Smooth muscle cell (in vitro differentiated cells): ENCODE data around the gene TMEM190. TPM values are rescaled to one million over a fixed set of nuclear protein-coding genes. Genes with fewer than 3 reads are reported as not detected.

Experiments used
- DNase-seq: peaks from one replicate; lab custom pipeline; 2025; ENCODE audit not compliant: unreplicated experiment; lab: John Stamatoyannopoulos, UW
- H2AFZ ChIP-seq: fragments of 200-600 bp; sonication (generic); 2 replicates; pipeline ENCODE4 v1.6.0; 2016; ENCODE audit warnings: antibody characterized with exemption, low read depth, mild to moderate bottlenecking
- H3F3A ChIP-seq: fragments of 200-600 bp; sonication (generic); 2 replicates; pipeline ENCODE4 v1.6.0; 2017; ENCODE audit warnings: antibody characterized with exemption, low read depth
- H3K27ac ChIP-seq: fragments of 200-600 bp; sonication (generic); 2 replicates; pipeline ENCODE4 v1.5.1; 2016; ENCODE audit warnings: low read depth, mild to moderate bottlenecking
- H3K27me3 ChIP-seq: fragments of 200-600 bp; sonication (generic); 2 replicates; pipeline ENCODE4 v1.6.1; 2016; ENCODE audit warnings: low read depth, mild to moderate bottlenecking
- H3K36me3 ChIP-seq: fragments of 200-600 bp; sonication (generic); 2 replicates; pipeline ENCODE4 v1.5.1; 2016; ENCODE audit warnings: low read depth
- H3K4me1 ChIP-seq: fragments of 200-600 bp; sonication (generic); 2 replicates; pipeline ENCODE4 v1.5.1; 2016; ENCODE audit warnings: low read depth
- H3K4me2 ChIP-seq: fragments of 200-600 bp; sonication (generic); 2 replicates; pipeline ENCODE4 v1.6.0; 2016; ENCODE audit warnings: mild to moderate bottlenecking
- H3K4me3 ChIP-seq: fragments of 200-600 bp; sonication (generic); 2 replicates; pipeline ENCODE4 v1.5.1; 2016; ENCODE audit warnings: mild to moderate bottlenecking
- H3K79me2 ChIP-seq: fragments of 200-600 bp; sonication (generic); 2 replicates; pipeline ENCODE4 v1.6.0; 2016; ENCODE audit warnings: low read depth, mild to moderate bottlenecking
- H3K9ac ChIP-seq: fragments of 200-600 bp; sonication (generic); 2 replicates; pipeline ENCODE4 v1.6.0; 2016; ENCODE audit warnings: low read depth
- H3K9me3 ChIP-seq: fragments of 200-600 bp; sonication (generic); replicated peaks from 2 replicates; pipeline ENCODE4 v1.5.1; 2016; ENCODE audit warnings: low read depth
- H4K20me1 ChIP-seq: fragments of 200-600 bp; sonication (generic); 2 replicates; pipeline ENCODE4 v1.6.0; 2016; ENCODE audit warnings: low read depth
- CTCF ChIP-seq: fragments of 200-600 bp; sonication (generic); IDR thresholded peaks from 2 replicates; pipeline ENCODE4 v1.5.1; 2017; ENCODE audit warnings: borderline replicate concordance, mild to moderate bottlenecking, antibody characterized with exemption; ENCODE audit not compliant: insufficient read depth, poor library complexity, severe bottlenecking
- WGBS: methylation state at CpG from one replicate; pipeline ENCODE4 v1.1.7; 2016; ENCODE audit warnings: low lambda C conversion rate; 5-methylcytosine and 5-hydroxymethylcytosine counted together
- polyA plus RNA-seq: library from polyadenylated mRNA; unstranded; fragments of >200 nt; fragmentation: Nextera tagmentation; extraction: Ambion mirVana; gene quantifications from 2 replicates; pipeline ENCODE4 v1.2.1, GENCODE V29; 2016
- total RNA-seq: library from RNA; depleted of rRNA; stranded (reverse); fragments of >200 nt; gene quantifications from 2 replicates; pipeline ENCODE4 v1.2.3, GENCODE V29; 2014

TMEM190 gene
- total and polyA plus RNA-seq, 2 experiments from 2014 or later: 8.2 TPM; not detected in 1

GRCh38 chr19:55345101-55345817 lies 31.4 kb upstream of the TMEM190 start:
- H3K4me3 ChIP-seq: no peak overlapping the region

GRCh38 chr19:55345818-55346724 lies 30.6 kb upstream of the TMEM190 start:
- Histone ChIP-seq H2AFZ (no peak overlapping the region), H3K4me1 (peaks cover 13% of the 10 kb centered on the region), H3K79me2 (peaks cover 5% of the 10 kb centered on the region), H3K36me3 (no peaks in the 10 kb centered on the region), H4K20me1 (peaks cover 8% of the 10 kb centered on the region), H3K9me3 (no peaks in the 10 kb centered on the region), H3K27me3 (no peaks in the 10 kb centered on the region), H3K27ac (no peak overlapping the region), H3K4me2 (no peak overlapping the region), H3F3A (no peaks in the 10 kb centered on the region), H3K9ac (no peak overlapping the region), H3K4me3 (no peak overlapping the region)
- no peak for TF ChIP-seq CTCF
- no peak for DNase-seq
- 90% methylated on average over 41 of the region's 43 CpGs for WGBS

More at GRCh38 chr19:55345101-55345817, 31.4 kb upstream of the TMEM190 start:
- Histone ChIP-seq H3K9me3 (no peaks in the 10 kb centered on the region), H3F3A (no peaks in the 10 kb centered on the region), H3K27me3 (no peaks in the 10 kb centered on the region), H2AFZ (no peak overlapping the region), H3K27ac (no peak overlapping the region), H3K4me1 (peaks cover 13% of the 10 kb centered on the region), H3K79me2 (peaks cover 14% of the 10 kb centered on the region), H4K20me1 (peaks cover 12% of the 10 kb centered on the region), H3K36me3 (no peaks in the 10 kb centered on the region), H3K4me2 (no peak overlapping the region), H3K9ac (no peak overlapping the region)
- 94% methylated on average over 21 of the region's 22 CpGs for WGBS
- TF ChIP-seq CTCF: no peak
- DNase-seq: no peak

GRCh38 chr19:55346725-55347441 lies 29.7 kb upstream of the TMEM190 start:
- no peak for DNase-seq

More at GRCh38 chr19:55346725-55347441, 29.7 kb upstream of the TMEM190 start:
- Histone ChIP-seq H3K9me3 (no peaks in the 10 kb centered on the region), H3K9ac (no peak overlapping the region), H3K4me2 (no peak overlapping the region), H3K79me2 (no peaks in the 10 kb centered on the region), H3K4me3 (no peak overlapping the region), H3K4me1 (peaks cover 7% of the 10 kb centered on the region), H3K27me3 (peaks cover 4% of the 10 kb centered on the region), H2AFZ (no peak overlapping the region), H3K36me3 (no peaks in the 10 kb centered on the region), H3F3A (no peaks in the 10 kb centered on the region), H4K20me1 (peaks cover under 1% of the 10 kb centered on the region), H3K27ac (no peak overlapping the region)
- WGBS: 95% methylated on average over 29 of the region's 41 CpGs
- no peak for TF ChIP-seq CTCF
